Loucy (cell line): ENCODE measurements around the gene GGA1.

Source experiments
- H2AFZ ChIP-seq: fragments of 200-600 bp; sonication (generic); 2 replicates; pipeline ENCODE4 v1.6.0; 2016; ENCODE audit warnings: antibody characterized with exemption, mild to moderate bottlenecking, low read length, moderate library complexity
- H3F3A ChIP-seq: fragments of 200-600 bp; 2 replicates; pipeline ENCODE4 v1.6.0; 2016; ENCODE audit warnings: antibody characterized with exemption, low read depth, mild to moderate bottlenecking
- H3K27me3 ChIP-seq: fragments of 200-600 bp; sonication (generic); 2 replicates; pipeline ENCODE4 v1.6.1; 2014; ENCODE audit warnings: low read length, mild to moderate bottlenecking; ENCODE audit not compliant: insufficient read depth, poor library complexity, severe bottlenecking
- H3K36me3 ChIP-seq: fragments of 200-600 bp; sonication (generic); 2 replicates; pipeline ENCODE4 v1.6.1; 2016; ENCODE audit warnings: low read length; ENCODE audit not compliant: insufficient read depth
- H3K4me1 ChIP-seq: fragments of 200-600 bp; sonication (generic); 2 replicates; pipeline ENCODE4 v1.5.1; 2014; ENCODE audit warnings: low read length, mild to moderate bottlenecking; ENCODE audit not compliant: insufficient read depth, poor library complexity, severe bottlenecking
- H3K4me2 ChIP-seq: fragments of 200-600 bp; sonication (generic); 2 replicates; pipeline ENCODE4 v1.6.0; 2014; ENCODE audit warnings: antibody characterized with exemption, low read length, low read depth, mild to moderate bottlenecking; ENCODE audit not compliant: poor library complexity, severe bottlenecking
- H3K4me3 ChIP-seq: fragments of 200-600 bp; sonication (generic); 2 replicates; pipeline ENCODE4 v1.5.1; 2014; ENCODE audit warnings: low read length, mild to moderate bottlenecking, mixed read lengths; ENCODE audit not compliant: poor library complexity, severe bottlenecking
- H3K79me2 ChIP-seq: fragments of 200-600 bp; sonication (generic); 2 replicates; pipeline ENCODE4 v1.6.1; 2014; ENCODE audit warnings: low read length; ENCODE audit not compliant: insufficient read depth
- H3K9ac ChIP-seq: fragments of 200-600 bp; sonication (generic); 2 replicates; pipeline ENCODE4 v1.6.0; 2014; ENCODE audit warnings: mild to moderate bottlenecking, low read depth, low read length, moderate library complexity; ENCODE audit not compliant: poor library complexity, severe bottlenecking
- H3K9me2 ChIP-seq: fragments of 200-600 bp; sonication (generic); replicated peaks from 2 replicates; pipeline ENCODE4 v1.6.1; 2016; ENCODE audit warnings: low read depth, low read length, mixed read lengths
- H3K9me3 ChIP-seq: fragments of 200-600 bp; sonication (generic); 2 replicates; pipeline ENCODE4 v1.6.1; 2014; ENCODE audit warnings: mild to moderate bottlenecking, antibody characterized with exemption, low read length, low read depth; ENCODE audit not compliant: insufficient read depth
- H4K20me1 ChIP-seq: fragments of 200-600 bp; sonication (generic); 2 replicates; pipeline ENCODE4 v1.6.0; 2014; ENCODE audit warnings: antibody characterized with exemption, low read length, mild to moderate bottlenecking; ENCODE audit not compliant: insufficient read depth, poor library complexity, severe bottlenecking
- CTCF ChIP-seq: fragments of 200-600 bp; sonication (generic); conservative IDR thresholded peaks from 2 replicates; pipeline ENCODE4 v1.5.1; 2014; ENCODE audit warnings: mild to moderate bottlenecking, antibody characterized with exemption, low read length
- EZH2phosphoT487 ChIP-seq: fragments of 200-600 bp; IDR thresholded peaks from 2 replicates; pipeline ENCODE4 v1.6.1; 2018; ENCODE audit warnings: antibody characterized with exemption, mild to moderate bottlenecking, moderate library complexity, borderline replicate concordance

GGA1 gene

DNA sequence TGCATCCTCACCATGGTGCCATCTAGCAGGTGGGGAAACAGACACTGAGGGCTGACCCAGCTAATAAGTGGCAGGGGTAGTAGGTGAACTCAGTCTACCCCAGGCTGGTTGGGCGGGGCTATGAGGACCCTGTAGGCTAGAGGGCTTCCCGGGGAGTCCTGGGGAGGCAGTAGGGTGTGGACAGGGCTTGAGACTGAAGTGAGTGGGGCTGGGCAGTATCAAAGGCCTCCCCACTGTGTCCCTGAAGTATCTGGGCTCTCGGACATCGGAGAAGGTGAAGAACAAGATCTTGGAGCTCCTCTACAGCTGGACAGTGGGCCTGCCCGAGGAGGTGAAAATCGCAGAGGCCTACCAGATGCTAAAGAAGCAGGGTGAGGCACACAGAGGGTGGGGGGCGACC is 11.4 kb downstream of the GGA1 start:
- peaks cover 31% of the 10 kb centered on the region; the same call in 1 of the 2 replicates for H3K36me3 ChIP-seq
- H3K27me3 ChIP-seq, result no peaks in the 10 kb centered on the region
- H3K4me1 ChIP-seq, result peaks cover 5% of the 10 kb centered on the region
- H3F3A ChIP-seq, result no peaks in the 10 kb centered on the region
- H3K4me2 ChIP-seq, result no peak overlapping the region
- H3K9me2 ChIP-seq, result no peaks in the 10 kb centered on the region
- H3K9ac ChIP-seq, result no peak overlapping the region
- no peak overlapping the region for H3K4me3 ChIP-seq
- H2AFZ ChIP-seq, result no peak overlapping the region
- H3K9me3 ChIP-seq, result no peaks in the 10 kb centered on the region
- H3K79me2 ChIP-seq, result no peaks in the 10 kb centered on the region
- no peak for TF ChIP-seq EZH2phosphoT487
- TF ChIP-seq CTCF, result no peak
- no peaks in the 10 kb centered on the region for H4K20me1 ChIP-seq

DNA sequence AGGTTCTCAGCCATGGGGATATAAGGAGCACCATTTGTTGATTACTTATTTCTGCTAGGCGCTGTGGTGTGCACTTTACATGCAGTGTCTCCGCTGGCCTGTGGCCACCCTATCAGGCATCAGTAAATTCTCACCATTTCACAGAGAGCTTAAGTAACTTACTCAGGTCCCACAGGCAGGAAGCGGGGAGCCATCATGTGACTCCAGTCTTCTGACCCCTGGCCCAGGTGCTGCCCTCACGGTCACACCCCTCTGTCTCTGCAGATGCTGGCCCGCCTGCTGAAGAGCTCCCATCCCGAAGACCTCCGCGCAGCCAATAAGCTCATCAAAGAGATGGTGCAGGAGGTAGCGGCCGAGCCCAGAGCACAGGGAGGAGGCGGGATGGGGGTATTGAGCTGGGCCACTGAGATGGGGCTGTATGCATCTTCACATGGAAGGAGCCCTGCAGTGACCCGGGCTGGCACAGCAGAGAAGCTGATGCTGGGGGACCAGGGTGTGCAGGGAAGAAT is 12.8 kb downstream of the GGA1 start:
- H4K20me1 ChIP-seq, result no peaks in the 10 kb centered on the region
- no peak overlapping the region for H3K4me3 ChIP-seq
- peaks cover 26% of the 10 kb centered on the region; the same call in 1 of the 2 replicates for H3K36me3 ChIP-seq
- H3K79me2 ChIP-seq, result no peaks in the 10 kb centered on the region
- TF ChIP-seq EZH2phosphoT487, result no peak
- TF ChIP-seq CTCF, result no peak
- no peaks in the 10 kb centered on the region for H3K9me3 ChIP-seq
- H3K4me1 ChIP-seq, result peaks cover 9% of the 10 kb centered on the region
- H3K9me2 ChIP-seq, result no peaks in the 10 kb centered on the region
- H3K9ac ChIP-seq, result no peak overlapping the region
- no peaks in the 10 kb centered on the region for H3F3A ChIP-seq
- no peaks in the 10 kb centered on the region for H3K27me3 ChIP-seq
- no peak overlapping the region for H3K4me2 ChIP-seq
- no peak overlapping the region for H2AFZ ChIP-seq

DNA sequence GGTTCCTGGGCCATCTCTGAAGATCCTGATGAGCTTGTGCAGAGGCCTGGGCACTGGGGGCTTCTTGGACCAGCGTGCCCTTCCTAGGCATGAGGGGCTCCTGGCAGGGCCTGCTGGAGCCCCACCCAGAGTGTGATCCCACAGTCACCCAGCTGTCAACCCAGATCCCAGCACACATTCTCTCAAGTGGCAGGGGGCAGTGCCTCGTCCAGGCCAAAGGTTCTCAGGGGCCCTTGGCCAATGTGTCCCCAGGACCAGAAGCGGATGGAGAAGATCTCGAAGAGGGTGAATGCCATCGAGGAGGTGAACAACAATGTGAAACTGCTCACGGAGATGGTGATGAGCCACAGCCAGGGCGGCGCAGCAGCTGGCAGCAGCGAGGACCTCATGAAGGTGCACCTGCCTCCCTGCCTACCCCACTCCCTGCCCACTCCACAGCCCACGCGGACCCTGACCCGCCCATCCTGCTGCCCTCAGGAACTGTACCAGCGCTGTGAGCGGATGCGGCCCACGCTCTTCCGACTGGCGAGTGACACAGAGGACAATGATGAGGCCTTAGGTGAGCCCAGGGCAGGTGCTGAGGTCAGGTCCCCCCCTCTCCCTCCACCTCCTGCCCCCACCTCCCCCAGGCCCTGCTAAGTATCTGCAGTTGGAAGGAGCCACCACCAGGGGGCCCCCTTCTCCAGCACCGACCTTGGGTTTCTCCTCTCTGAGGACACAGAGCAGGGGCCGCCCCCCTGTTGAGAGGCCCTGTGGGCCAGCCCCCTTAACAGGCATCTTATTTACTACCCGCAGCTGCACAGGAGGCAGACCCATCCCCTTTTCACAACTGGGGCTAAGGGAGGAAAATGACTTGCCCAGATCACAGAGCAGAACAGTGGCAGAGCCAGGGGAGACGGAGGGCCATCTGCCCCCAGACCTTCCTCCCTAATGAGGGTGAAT is 14.7 kb downstream of the GGA1 start:
- 0 out of 2 replicates have a peak, but pooled peaks cover 5% of the 10 kb centered on the region for H3F3A ChIP-seq
- no peak overlapping the region for H3K4me3 ChIP-seq
- no peaks in the 10 kb centered on the region for H3K9me3 ChIP-seq
- no peaks in the 10 kb centered on the region for H4K20me1 ChIP-seq
- no peaks in the 10 kb centered on the region for H3K27me3 ChIP-seq
- peaks cover 14% of the 10 kb centered on the region; the same call in 1 of the 2 replicates for H3K36me3 ChIP-seq
- peak; percentile 90 for TF ChIP-seq CTCF
- TF ChIP-seq EZH2phosphoT487, result no peak
- no peaks in the 10 kb centered on the region for H3K79me2 ChIP-seq
- H3K4me2 ChIP-seq, result peak overlapping the region; percentile 50
- H2AFZ ChIP-seq, result no peak overlapping the region
- H3K9ac ChIP-seq, result peak overlapping the region; percentile 54
- no peaks in the 10 kb centered on the region for H3K9me2 ChIP-seq
- H3K4me1 ChIP-seq, result peaks cover 28% of the 10 kb centered on the region
